Lung (tissue), 12 donors: Measurements from ENCODE around the gene MCTP1. TPM values are rescaled to one million over a fixed set of nuclear protein-coding genes. Genes with fewer than 3 reads are reported as not detected.

Experiments used
- ATAC-seq: fragments of 200-7000 bp; cut with Tn5 transposase; one replicate; pipeline ENCODE4 v1.9.1; 2020; ENCODE audit warnings: moderate number of reproducible peaks; ENCODE audit not compliant: insufficient read depth, low FRiP score
- DNase-seq, 3 donors: peaks; one replicate each; pipeline ENCODE4 v3.0.0-alpha.2; 2013 to 2017
- H3K27ac ChIP-seq, 2 donors: one replicate each; pipeline ENCODE4 v1.5.1; 2013; ENCODE audit warnings: mild to moderate bottlenecking in 2 of 2, moderate library complexity in 2 of 2, control low read depth in 1 of 2, inconsistent platforms in 1 of 2, low read depth in 1 of 2, low read length in 1 of 2
- H3K27me3 ChIP-seq, 3 donors: one replicate each; pipeline ENCODE4 v1.5.1; 2013; ENCODE audit warnings: low read length in 2 of 3; ENCODE audit not compliant: control insufficient read depth in 3 of 3, insufficient read depth in 3 of 3
- H3K36me3 ChIP-seq, 4 donors: one replicate each; pipeline ENCODE4 v1.5.1; 2013; ENCODE audit warnings: low read length in 4 of 4, mild to moderate bottlenecking in 1 of 4, moderate library complexity in 1 of 4; ENCODE audit not compliant: control insufficient read depth in 4 of 4, insufficient read depth in 4 of 4
- H3K4me1 ChIP-seq, 5 donors: one replicate each; pipeline ENCODE4 v1.5.1; 2013; ENCODE audit warnings: low read length in 5 of 5, mild to moderate bottlenecking in 2 of 5, moderate library complexity in 1 of 5; ENCODE audit not compliant: control insufficient read depth in 5 of 5, insufficient read depth in 5 of 5
- H3K4me3 ChIP-seq: one replicate; pipeline ENCODE4 v1.5.1; 2013; ENCODE audit warnings: mild to moderate bottlenecking, control low read depth, moderate library complexity
- H3K9ac ChIP-seq, 2 donors: one replicate each; pipeline ENCODE4 v1.5.1; 2013; ENCODE audit warnings: low read length in 2 of 2, control low read depth in 1 of 2; ENCODE audit not compliant: insufficient read depth in 1 of 2
- H3K9me3 ChIP-seq, 4 donors: one replicate each; pipeline ENCODE4 v1.5.1; 2013; ENCODE audit warnings: low read length in 3 of 4, mild to moderate bottlenecking in 1 of 4, moderate library complexity in 1 of 4; ENCODE audit not compliant: control insufficient read depth in 4 of 4, insufficient read depth in 3 of 4
- CTCF ChIP-seq: IDR thresholded peaks from 2 replicates; pipeline ENCODE4 v1.5.1; 2012; ENCODE audit warnings: mild to moderate bottlenecking; ENCODE audit errors: control extremely low read depth, extremely low read depth
- WGBS, 2 donors: extraction: QIAGEN DNeasy Blood & Tissue Kit; methylation state at CpG; one replicate each; pipeline ENCODE4 v1.1.7; 2013; 5-methylcytosine and 5-hydroxymethylcytosine counted together
- polyA plus RNA-seq, 2 donors: library from polyadenylated mRNA; stranded (reverse); fragments of 200-250 nt; gene quantifications; one replicate each; pipeline ENCODE4 v1.2.1, GENCODE V29; 2013
- total RNA-seq, 2 donors: library from RNA; depleted of rRNA in 1 of 2; stranded (reverse); fragments of >200 nt in 1 of 2; gene quantifications; one replicate each; pipeline ENCODE4 v1.2.1, GENCODE V29; 2014 to 2021
- donor health status: control.
- donor health status: control.
- donor health status: Bipolar disorder and iron deficiency.
- donor health status: healthy.
- donor health status: DM: yes; HTN: yes; CAD: no.

MCTP1 gene
- total and polyA plus RNA-seq, 4 donors: 5.8 to 34.8 (median 27.4) TPM

DNA sequence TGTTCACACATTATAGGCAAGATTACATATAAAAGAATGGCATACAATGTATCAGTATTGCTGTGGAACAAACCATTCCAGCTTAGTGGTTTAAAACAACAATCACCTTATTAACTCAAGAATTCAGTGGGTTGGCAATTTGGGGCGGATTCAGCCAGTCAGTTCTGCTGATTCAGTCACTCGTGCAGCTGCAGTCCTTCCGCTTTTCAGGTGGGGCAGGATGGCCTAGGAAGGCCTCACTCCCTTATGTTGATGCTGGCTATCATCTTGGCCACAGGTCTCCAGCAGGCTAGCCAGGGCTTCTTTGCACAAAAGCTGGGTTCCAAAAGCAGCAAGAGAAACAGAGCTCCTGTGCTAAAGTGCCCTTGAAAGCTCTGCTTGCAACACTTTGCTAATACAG lies 150.6 kb downstream of the MCTP1 start:
- Histone ChIP-seq H3K4me3 (no peak overlapping the region), H3K27me3 (no peaks in the 10 kb centered on the region), H3K9ac (no peak overlapping the region), H3K36me3 (no peaks in the 10 kb centered on the region), H3K27ac (no peak overlapping the region), H3K4me1 (no peaks in the 10 kb centered on the region), H3K9me3 (no peaks in the 10 kb centered on the region)
- TF ChIP-seq CTCF: no peak
- no peak for ATAC-seq
- DNase-seq: no peak
- 79 to 89% methylated on average over 3 of the region's 3 CpGs for WGBS, 2 donors

DNA sequence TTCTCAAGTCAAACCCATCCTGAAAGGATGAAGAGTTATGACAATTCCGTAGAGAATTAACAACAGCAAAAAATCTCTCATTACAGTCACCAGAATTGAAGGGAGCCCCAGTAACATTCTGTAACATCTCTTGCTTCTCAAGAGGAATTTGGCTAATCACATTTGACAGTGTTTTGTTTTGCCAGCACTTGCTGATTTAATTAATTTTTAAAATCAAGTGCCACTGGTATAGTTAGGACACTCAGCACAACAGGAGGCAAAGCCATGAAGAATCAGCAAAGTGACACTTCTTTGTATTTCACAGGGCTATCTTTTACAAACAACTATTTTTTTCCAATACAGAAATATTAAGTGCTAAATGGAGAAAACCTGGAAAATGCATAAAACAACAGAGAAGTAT lies 152.8 kb downstream of the MCTP1 start:
- no peak for DNase-seq
- Histone ChIP-seq H3K36me3 (no peaks in the 10 kb centered on the region), H3K9me3 (no peaks in the 10 kb centered on the region), H3K9ac (no peak overlapping the region), H3K4me3 (no peak overlapping the region), H3K27me3 (no peaks in the 10 kb centered on the region), H3K4me1 (no peaks in the 10 kb centered on the region), H3K27ac (no peak overlapping the region)
- no peak for ATAC-seq
- TF ChIP-seq CTCF: no peak
- WGBS, 2 donors: 85 to 96% methylated on average over 1 of the region's 1 CpG

DNA sequence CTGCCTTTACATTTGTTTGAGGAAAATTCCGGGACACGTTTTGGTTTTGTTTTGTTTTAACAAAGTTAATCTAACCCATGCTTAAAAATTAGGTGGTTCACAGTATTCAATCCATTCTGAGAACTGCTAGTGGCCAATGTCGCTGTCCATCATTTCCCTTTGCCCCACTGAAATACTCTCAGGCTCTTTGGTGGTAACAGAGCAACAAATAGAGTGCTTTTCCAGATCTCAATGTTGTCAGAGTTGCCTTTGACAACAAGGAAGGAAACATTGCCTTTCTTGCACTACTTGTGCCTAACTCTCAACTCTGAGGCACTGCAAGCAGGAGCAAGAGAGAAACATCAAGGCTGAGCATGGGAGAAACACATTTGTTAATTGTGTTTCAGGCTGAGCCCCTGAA lies 154.0 kb downstream of the MCTP1 start:
- no peak for TF ChIP-seq CTCF
- peak in 2 of 3 donors; percentile 16 to 38 for DNase-seq
- Histone ChIP-seq H3K4me1 (no peaks in the 10 kb centered on the region), H3K9ac (no peak overlapping the region), H3K9me3 (no peaks in the 10 kb centered on the region), H3K4me3 (no peak overlapping the region), H3K36me3 (no peaks in the 10 kb centered on the region), H3K27me3 (no peaks in the 10 kb centered on the region), H3K27ac (no peak overlapping the region)
- WGBS, 2 donors: 88 to 93% methylated on average over 3 of the region's 3 CpGs
- no peak for ATAC-seq

DNA sequence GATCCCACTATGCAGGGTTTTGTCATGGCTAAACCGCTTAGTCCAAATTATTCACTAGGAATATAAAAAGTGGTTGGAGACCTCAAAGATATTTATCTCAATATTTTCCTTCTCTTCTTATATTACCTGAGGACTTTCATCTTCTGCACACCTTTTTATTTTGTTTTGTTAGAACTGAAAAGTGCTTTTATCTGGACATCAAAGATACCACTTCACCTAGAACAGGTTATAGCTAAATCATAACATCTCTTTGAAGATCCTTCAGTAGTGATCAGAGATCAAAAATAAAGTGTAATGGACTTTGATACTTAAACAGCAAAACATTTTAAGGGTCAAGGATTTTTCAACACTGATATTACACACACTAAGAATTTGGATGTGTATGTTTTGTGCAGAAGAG lies 160.2 kb downstream of the MCTP1 start:
- no peak for TF ChIP-seq CTCF
- ATAC-seq (no peak), DNase-seq (no peak)
- no peaks in the 10 kb centered on the region for H3K36me3 ChIP-seq
- H3K4me3 ChIP-seq: no peak overlapping the region
- H3K4me1 ChIP-seq: no peaks in the 10 kb centered on the region
- no peaks in the 10 kb centered on the region for H3K9me3 ChIP-seq
- no peaks in the 10 kb centered on the region for H3K27me3 ChIP-seq
- H3K27ac ChIP-seq: no peak overlapping the region
- no peak overlapping the region for H3K9ac ChIP-seq
- WGBS, 2 donors: 90 to 100% methylated on average over 1 of the region's 1 CpG
